GM18520 (cell line): ENCODE data around the gene DHRS7.

Source experiments
- ATAC-seq: cut with Tn5 transposase; IDR thresholded peaks from one replicate; pipeline ENCODE4 v1.9.1; 2021; ENCODE audit not compliant: unreplicated experiment

DHRS7 gene

GRCh38 chr14:60188115-60188514 is 22.9 kb upstream of the DHRS7 start:
- ATAC-seq = no peak

DNA sequence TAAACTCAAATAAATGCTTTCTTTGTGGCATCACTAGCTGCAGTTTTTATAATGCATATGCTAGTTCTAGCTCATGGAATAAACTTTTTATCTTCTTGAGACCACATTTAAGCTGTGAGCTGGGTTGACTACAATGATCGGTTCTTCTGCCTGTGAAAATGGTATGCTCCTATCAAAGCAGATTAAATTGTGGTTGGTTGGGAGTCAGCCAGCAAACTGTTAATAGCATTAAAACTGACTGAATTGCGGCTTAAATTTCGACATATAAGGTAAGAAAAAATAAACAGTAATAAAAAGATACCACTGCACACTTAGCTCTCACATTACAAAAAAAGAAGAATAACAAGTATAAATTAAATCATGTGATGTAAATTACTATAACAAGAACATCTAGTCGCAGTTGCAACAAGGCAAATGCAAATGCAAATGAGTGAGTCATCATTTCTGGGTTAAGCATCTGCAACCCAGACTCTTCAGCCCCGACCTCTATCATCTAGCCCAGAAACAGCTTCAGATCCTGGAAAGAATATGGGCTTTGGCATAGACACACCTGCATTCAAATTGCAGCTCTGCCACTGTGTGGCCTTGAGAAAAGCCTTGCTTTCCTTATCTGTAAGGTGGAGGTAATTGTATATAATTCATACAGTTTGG is 19.8 kb upstream of the DHRS7 start:
- no peak for ATAC-seq

DNA sequence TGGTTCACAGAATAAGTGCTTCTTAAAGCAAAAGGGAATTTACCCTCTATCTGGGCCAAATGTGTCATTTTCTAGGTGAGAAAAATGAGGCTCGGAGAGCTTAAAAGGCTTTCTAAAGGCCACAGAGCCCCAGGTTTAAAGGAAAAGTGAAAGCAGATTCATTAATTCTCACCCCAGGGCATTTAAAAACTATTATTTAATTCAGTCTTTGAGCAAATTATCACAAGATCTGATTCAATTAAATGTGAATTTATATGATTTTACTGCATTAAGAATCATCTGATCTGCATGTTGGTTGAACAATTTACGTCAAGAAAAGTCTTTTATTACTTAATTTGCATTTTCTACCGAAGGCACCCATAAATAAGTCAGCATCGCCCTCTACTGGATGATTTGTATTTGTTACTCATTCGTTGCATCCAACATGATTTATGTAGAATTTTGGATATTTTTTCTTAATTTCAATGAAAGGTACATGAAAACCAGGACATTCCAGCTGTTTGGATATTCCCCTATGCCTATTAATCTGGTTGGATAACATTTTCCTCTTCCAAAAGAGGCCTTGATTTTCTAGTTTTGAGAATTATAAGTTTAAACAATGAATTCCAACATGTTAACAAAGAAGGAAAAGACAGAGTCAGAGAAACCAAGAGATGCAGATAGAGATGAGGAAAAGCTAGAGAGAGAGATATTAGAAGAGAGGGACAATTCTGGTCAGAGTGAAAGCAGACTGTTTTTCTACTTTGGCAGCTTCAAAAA is 19.1 kb upstream of the DHRS7 start:
- peak; percentile 49 for ATAC-seq

DNA sequence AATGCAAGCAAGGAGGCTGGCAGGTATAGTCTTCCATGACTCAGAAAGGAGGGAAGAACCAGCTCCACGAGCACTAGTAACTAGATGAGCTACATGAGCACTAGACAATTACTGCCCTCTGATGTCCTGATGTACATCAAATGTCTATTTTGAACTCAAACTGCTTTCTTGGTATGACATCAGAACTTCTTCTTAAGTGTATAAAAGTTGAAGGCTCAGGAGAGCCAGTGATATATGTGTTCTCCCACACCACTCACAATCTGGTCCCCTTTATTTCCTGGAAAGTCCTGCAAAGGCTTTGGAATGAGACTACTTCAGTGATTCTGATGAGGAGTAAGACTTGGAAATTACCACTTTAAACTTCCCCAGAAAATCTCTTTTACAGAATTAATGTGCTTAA is 18.5 kb upstream of the DHRS7 start:
- peak; percentile 31 for ATAC-seq

- no peak for ATAC-seq
Measured at GRCh38 chr14:60183138-60183537, 17.9 kb upstream of the DHRS7 start.

GRCh38 chr14:60179431-60179869 is 14.3 kb upstream of the DHRS7 start:
- no peak for ATAC-seq

- no peak for ATAC-seq
Measured at GRCh38 chr14:60178820-60179219, 13.6 kb upstream of the DHRS7 start.

- no peak for ATAC-seq
Measured at GRCh38 chr14:60178164-60178563, 13.0 kb upstream of the DHRS7 start.

DNA sequence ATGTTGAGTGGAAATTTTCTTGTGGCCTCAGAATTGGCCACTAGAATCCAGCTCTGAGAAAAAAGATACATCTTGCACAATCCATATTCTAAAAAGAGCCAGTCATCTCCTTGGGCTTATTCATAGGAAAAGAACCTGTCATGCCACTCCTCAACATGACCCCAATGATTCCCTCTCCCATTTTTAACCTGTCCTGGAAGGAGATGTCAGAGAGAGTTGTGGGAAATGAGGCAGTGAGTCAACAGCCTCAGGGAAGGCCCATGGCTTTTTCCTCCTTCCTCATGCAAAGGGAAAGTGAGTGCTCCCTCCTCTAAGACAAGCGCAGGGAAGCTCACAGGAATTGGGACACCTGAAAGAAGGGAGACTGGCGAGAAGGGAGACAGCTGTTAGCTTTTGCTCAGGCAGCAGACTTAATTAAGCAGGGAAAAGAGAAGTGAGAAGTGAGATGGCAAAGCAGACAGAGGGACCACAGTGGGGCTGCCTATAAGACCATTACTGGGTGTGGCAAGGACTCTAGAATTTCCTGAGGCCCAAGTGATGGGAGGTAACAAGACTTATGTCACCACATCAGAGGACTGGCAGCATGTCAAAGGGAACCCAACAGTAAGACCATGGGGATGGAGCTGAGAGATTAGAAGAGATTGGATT is 10.2 kb upstream of the DHRS7 start:
- ATAC-seq = no peak

DNA sequence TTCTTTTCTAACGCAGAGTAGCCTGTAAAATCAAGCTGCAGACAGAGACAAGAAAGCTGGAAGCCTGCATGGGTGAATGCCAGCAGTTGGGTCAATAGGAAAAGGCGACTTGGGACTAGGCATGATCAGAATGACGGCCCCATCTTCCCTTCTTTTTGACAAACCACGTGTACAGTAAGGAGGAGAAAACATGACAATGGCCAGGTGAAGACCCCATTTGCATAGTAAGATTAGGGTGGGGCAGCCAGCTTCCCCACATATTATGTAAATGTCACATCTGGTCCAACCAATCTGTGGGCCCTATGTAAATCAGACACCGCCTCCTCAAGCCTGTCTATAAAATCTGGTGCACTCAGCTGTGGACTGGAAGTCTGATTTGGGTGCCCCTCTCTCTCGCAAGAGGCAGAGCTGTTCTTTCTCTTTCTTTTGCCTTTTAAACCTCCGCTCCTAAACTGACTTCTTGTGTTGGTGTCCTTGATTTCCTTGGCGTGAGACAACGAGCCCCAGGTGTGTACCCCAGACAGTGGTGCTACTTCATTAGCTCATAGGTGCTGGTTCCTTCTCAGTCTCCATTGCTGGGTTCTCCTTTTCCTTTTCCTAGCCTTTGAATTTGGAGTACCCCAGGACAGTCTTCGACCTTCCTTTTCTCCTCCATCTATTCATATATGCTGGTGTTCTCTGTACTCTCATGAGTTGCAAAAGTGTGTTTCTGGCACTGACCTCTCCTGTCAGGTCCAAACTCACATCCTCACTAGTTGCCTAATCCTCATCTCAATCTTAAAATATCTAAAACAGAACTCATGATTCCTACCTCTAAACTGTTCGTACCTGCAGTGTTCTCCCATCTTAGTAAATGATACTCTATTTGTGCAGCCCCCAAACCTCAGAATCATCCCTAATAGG is 9.4 kb upstream of the DHRS7 start:
- ATAC-seq = no peak

DNA sequence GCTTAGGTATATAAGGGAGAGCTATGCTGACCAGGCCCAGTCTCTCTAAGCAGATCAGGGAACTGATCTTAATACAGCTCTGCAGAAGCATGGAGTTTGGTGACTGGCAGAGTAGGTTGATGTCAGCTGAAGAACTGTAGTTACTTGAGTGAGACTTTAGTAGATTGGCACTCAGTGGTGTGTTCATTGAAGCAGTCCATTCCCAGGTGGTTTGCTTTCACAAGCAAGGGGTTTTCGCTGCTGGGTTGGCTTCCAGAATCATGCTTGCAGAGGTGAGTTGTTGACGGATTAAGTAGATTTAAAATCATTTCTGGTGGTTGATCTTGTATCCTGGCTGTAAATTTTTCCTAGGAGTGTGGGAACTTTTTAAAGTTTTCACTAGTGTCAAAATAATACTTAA is 6.5 kb upstream of the DHRS7 start:
- ATAC-seq = no peak

GRCh38 chr14:60170948-60171347 is 5.8 kb upstream of the DHRS7 start:
- no peak for ATAC-seq

DNA sequence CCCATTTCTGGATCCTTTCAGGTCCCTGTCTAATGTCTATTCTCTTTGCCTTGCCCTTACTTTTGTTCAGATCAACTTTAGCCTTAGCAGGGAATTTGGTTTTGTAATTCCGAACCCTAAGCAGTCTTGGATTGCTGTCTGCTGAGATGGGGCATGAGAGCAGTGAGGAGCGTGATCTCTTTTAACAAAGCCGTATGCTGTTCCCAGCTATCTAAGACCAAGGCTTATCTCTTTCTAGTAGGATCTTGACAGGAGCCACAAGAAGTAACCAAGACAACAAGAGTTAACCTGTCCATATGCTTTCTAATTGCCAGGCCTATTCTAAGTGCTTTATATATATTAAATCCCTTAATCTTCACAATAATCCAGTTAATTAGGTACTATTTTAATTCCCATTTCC is 4.5 kb upstream of the DHRS7 start:
- ATAC-seq = no peak

GRCh38 chr14:60166142-60166541 is 944 bp upstream of the DHRS7 start:
- ATAC-seq = no peak

DNA sequence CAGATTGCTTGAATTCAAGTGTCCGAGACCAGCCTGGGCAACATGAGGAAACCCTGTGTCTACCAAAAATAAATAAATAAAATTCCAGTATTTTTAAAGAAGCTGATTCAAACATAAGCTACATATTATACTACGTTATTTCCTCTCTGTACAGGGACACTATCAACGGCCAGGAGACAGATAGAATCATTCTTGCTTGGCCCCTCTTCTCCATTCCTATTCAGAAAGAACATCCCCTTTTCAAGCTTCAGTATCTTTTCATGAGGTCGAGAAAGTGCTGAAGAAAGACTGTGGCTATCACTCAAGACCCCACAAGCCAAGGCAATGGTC is 314 bp upstream of the DHRS7 start:
- ATAC-seq = no peak

GRCh38 chr14:60164404-60164711 is 840 bp downstream of the DHRS7 start:
- ATAC-seq = peak; percentile 3

DNA sequence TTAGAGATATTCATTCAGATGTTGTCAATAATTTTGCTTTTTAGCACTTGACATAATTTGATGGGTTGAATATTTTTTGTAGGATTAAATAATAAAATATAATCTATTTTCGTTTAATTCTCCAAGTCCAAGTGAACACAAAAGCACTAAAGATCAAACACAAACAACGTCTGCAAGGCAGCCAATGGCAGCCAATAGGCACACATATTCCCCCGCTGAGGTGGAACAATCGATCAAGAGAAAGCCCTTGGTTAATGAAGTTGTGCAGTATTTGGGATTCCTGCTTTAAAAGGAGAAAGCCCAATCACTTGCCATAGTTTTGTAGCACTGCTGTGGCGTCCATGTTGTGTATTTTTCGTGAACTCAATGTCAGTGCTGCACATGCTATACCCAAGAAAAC is 1.5 kb downstream of the DHRS7 start:
- no peak for ATAC-seq

DNA sequence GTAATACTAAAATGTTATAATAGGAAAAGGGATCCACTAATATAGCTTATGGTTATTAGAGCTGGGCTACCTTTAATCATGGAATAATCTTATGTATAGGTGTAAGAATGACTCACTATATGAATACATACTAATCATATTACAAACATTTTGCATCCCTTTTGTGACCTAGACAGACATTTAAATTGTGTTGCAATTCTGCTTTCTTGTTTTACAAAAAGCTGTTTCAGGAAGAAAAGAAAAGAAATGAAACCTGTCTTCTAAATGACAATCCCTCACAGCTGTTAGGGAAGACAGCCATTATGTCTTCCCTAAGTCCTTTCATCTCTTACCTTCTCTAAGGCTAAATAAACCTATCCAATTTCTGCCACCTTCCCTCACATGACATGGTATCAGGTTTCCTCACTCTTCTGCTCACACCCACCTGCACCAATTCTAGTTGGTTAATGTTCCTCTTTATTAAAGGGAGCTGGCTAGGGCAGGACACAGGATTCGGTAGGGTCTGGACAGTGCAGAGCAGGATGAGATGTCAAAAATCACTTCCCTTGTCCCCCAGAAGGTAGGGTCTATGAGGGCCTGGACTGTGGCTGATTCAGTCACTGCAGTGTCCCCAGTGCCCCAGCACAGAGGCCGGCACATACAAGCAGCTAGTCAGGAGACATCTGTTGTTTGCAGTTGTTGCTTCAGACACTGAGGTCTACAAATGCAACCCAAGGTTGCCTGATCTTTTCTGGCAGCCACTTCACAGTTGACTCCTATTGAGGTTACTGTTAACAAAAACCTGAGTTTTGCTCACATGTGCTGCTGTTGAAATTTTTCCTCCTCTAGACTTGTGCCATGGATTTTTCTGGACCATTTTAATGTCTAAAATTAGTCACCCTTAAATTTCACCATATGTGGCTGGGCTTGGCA is 3.7 kb downstream of the DHRS7 start:
- ATAC-seq = no peak

GRCh38 chr14:60160422-60160821 is 4.8 kb downstream of the DHRS7 start:
- no peak for ATAC-seq

GRCh38 chr14:60154671-60155070 is 10.5 kb downstream of the DHRS7 start:
- no peak for ATAC-seq
